ENCODE measurements around the gene WLS. TPM values are rescaled to one million over a fixed set of nuclear protein-coding genes. Genes with fewer than 3 reads are reported as not detected.

Gene WLS
- total and polyA plus RNA-seq, 2 donors (not counting 1 experiment from before 2014, with no cell fraction given) = 0.49 TPM; not detected in 1

GRCh38 chr1:68216089-68216772 is 16.1 kb downstream of the WLS start:
- no peak for ATAC-seq (ENCODE audit: low read depth)
- intact Hi-C loops (cut with micrococcal nuclease) = no loop called here
- Histone ChIP-seq H3K4me3 (ENCODE audit: control extremely low read depth in 1 of 5, extremely low read depth in 1 of 5, insufficient read depth in 1 of 5, low read depth in 2 of 5, low read length in 4 of 5) (no peak overlapping the region), H3K4me2 (replicated peaks; ENCODE audit: low read depth, low read length, poor library complexity, severe bottlenecking) (no peak overlapping the region), H3K36me3 (replicated peaks in 1 of 2; ENCODE audit: control extremely low read depth in 1 of 2, control insufficient read depth in 1 of 2, extremely low read depth in 1 of 2, insufficient read depth in 2 of 2, low read length in 1 of 2) (no peaks in the 10 kb centered on the region), H4K20me1 (ENCODE audit: control insufficient read depth, insufficient read depth, low read length, poor library complexity, severe bottlenecking) (no peaks in the 10 kb centered on the region), H3K4me1 (ENCODE audit: control insufficient read depth in 2 of 2, insufficient read depth in 2 of 2, low read length in 2 of 2) (no peaks in the 10 kb centered on the region), H3K79me2 (ENCODE audit: control insufficient read depth, insufficient read depth, low read length) (no peaks in the 10 kb centered on the region), H2AFZ (ENCODE audit: insufficient read depth, low read depth, low read length, poor library complexity, severe bottlenecking) (no peak overlapping the region), H3K27me3 (replicated peaks in 1 of 4; ENCODE audit: control extremely low read depth in 1 of 4, control insufficient read depth in 3 of 4, insufficient read depth in 4 of 4, low read length in 3 of 4) (peaks cover 0 to 3% (median 0%) of the 10 kb centered on the region in 4 experiments), H3K27ac (ENCODE audit: low read length in 2 of 2) (no peak overlapping the region), H3K9ac (ENCODE audit: low read length) (no peak overlapping the region), H3K9me3 (ENCODE audit: control extremely low read depth in 1 of 3, control insufficient read depth in 2 of 3, insufficient read depth in 1 of 3, low read length in 2 of 3) (peaks cover 0 to 2% (median 0%) of the 10 kb centered on the region in 3 donors)
- 100% methylated on average over 1 of the region's 2 CpGs for WGBS (ENCODE audit: insufficient coverage)
- Mint-ChIP-seq H3K4me3 (no peak overlapping the region), H3K27ac (no peak overlapping the region), H3K9me3 (ENCODE audit: insufficient read depth) (no peaks in the 10 kb centered on the region), H3K4me1 (no peaks in the 10 kb centered on the region), H3K27me3 (peaks cover 24% of the 10 kb centered on the region)
- ChIA-PET POLR2A (no interaction called here), CTCF (no interaction called here)
- no peak for DNase-seq
- TF ChIP-seq CTCF (IDR thresholded peaks at IDR 0.05) (no peak), EZH2 (IDR thresholded peaks at IDR 0.05; ENCODE audit: borderline replicate concordance, insufficient read depth, low read depth, low read length, poor library complexity, severe bottlenecking) (no peak)

- H3K4me3 ChIP-seq (ENCODE audit: control extremely low read depth in 1 of 5, extremely low read depth in 1 of 5, insufficient read depth in 1 of 5, low read depth in 2 of 5, low read length in 4 of 5) = no peak overlapping the region
- intact Hi-C loops (cut with micrococcal nuclease) = no loop called here
- Mint-ChIP-seq H3K4me3 (no peak overlapping the region), H3K4me1 (no peaks in the 10 kb centered on the region), H3K9me3 (ENCODE audit: insufficient read depth) (no peaks in the 10 kb centered on the region), H3K27ac (no peak overlapping the region), H3K27me3 (peaks cover 24% of the 10 kb centered on the region)
- WGBS (ENCODE audit: insufficient coverage) = 78% methylated on average over 5 of the region's 5 CpGs
- TF ChIP-seq CTCF (IDR thresholded peaks at IDR 0.05) (no peak), EZH2 (IDR thresholded peaks at IDR 0.05; ENCODE audit: borderline replicate concordance, insufficient read depth, low read depth, low read length, poor library complexity, severe bottlenecking) (no peak)
- H3K79me2 ChIP-seq (ENCODE audit: control insufficient read depth, insufficient read depth, low read length) = no peaks in the 10 kb centered on the region
- DNase-seq (no peak), ATAC-seq (ENCODE audit: low read depth) (no peak)
- peaks cover 0 to 3% (median 0%) of the 10 kb centered on the region in 4 experiments for H3K27me3 ChIP-seq (replicated peaks in 1 of 4; ENCODE audit: control extremely low read depth in 1 of 4, control insufficient read depth in 3 of 4, insufficient read depth in 4 of 4, low read length in 3 of 4)
- H3K9me3 ChIP-seq (ENCODE audit: control extremely low read depth in 1 of 3, control insufficient read depth in 2 of 3, insufficient read depth in 1 of 3, low read length in 2 of 3) = peaks cover 0 to 2% (median 0%) of the 10 kb centered on the region in 3 donors
- no peak overlapping the region for H2AFZ ChIP-seq (ENCODE audit: insufficient read depth, low read depth, low read length, poor library complexity, severe bottlenecking)
- no peak overlapping the region for H3K27ac ChIP-seq (ENCODE audit: low read length in 2 of 2)
- no peaks in the 10 kb centered on the region for H4K20me1 ChIP-seq (ENCODE audit: control insufficient read depth, insufficient read depth, low read length, poor library complexity, severe bottlenecking)
- CTCF ChIA-PET = no interaction called here
- no peak overlapping the region for H3K9ac ChIP-seq (ENCODE audit: low read length)
- H3K36me3 ChIP-seq (replicated peaks in 1 of 2; ENCODE audit: control extremely low read depth in 1 of 2, control insufficient read depth in 1 of 2, extremely low read depth in 1 of 2, insufficient read depth in 2 of 2, low read length in 1 of 2) = no peaks in the 10 kb centered on the region
- H3K4me2 ChIP-seq (replicated peaks; ENCODE audit: low read depth, low read length, poor library complexity, severe bottlenecking) = no peak overlapping the region
- POLR2A ChIA-PET = no interaction called here
- no peaks in the 10 kb centered on the region for H3K4me1 ChIP-seq (ENCODE audit: control insufficient read depth in 2 of 2, insufficient read depth in 2 of 2, low read length in 2 of 2)
Measured at GRCh38 chr1:68213843-68214242, 18.5 kb downstream of the WLS start.

All from B cell (primary cell).